T-helper 2 cell treated with Interferon-gamma antibody and Interleukin-4, amounts not matched to agents 100 ng/mL and 5 ng/mL, for 36 hours (primary cell): ENCODE results near the gene MRPL12. TPM values are rescaled to one million over a fixed set of nuclear protein-coding genes. Genes with fewer than 3 reads are reported as not detected.

Source experiments
- intact Hi-C: fragments of 100-400 bp; cut with micrococcal nuclease; formaldehyde crosslinking; loops from one replicate; pipeline ENCODE4 v1.15.1; 2023
- total RNA-seq: library from RNA; stranded (reverse); gene quantifications from 2 replicates; pipeline ENCODE4 v1.2.3, GENCODE V29; 2022

The MRPL12 gene
- total RNA-seq, 1 donor from 2014 or later = 102 TPM

GRCh38 chr17:81715107-81715871 is 12.1 kb downstream of the MRPL12 start:
- intact Hi-C loops = no loop called here

GRCh38 chr17:81715872-81716673 is 12.9 kb downstream of the MRPL12 start:
- intact Hi-C loops = no loop called here

GRCh38 chr17:81716674-81716996 is 13.5 kb downstream of the MRPL12 start:
- intact Hi-C loops = no loop called here

GRCh38 chr17:81717049-81717765 is 14.0 kb downstream of the MRPL12 start:
- intact Hi-C loops = no loop called here

- intact Hi-C loops = no loop called here
Measured at GRCh38 chr17:81717766-81718089, 14.6 kb downstream of the MRPL12 start.

- intact Hi-C loops = no loop called here
Measured at GRCh38 chr17:81719410-81720266, 16.5 kb downstream of the MRPL12 start.

GRCh38 chr17:81720267-81721071 is 17.3 kb downstream of the MRPL12 start:
- intact Hi-C loops = no loop called here

- intact Hi-C loops = no loop called here
Measured at GRCh38 chr17:81722184-81723120, 19.3 kb downstream of the MRPL12 start.

- intact Hi-C loops = no loop called here
Measured at GRCh38 chr17:81723651-81724209, 20.6 kb downstream of the MRPL12 start.

GRCh38 chr17:81725439-81725838 is 22.3 kb downstream of the MRPL12 start:
- intact Hi-C loops = no loop called here

GRCh38 chr17:81726004-81726403 is 22.8 kb downstream of the MRPL12 start:
- intact Hi-C loops = no loop called here

GRCh38 chr17:81727324-81728031 is 24.3 kb downstream of the MRPL12 start:
- intact Hi-C loops = no loop called here

GRCh38 chr17:81733507-81734404 is 30.6 kb downstream of the MRPL12 start:
- intact Hi-C loops = no loop called here

GRCh38 chr17:81734405-81735263 is 31.5 kb downstream of the MRPL12 start:
- intact Hi-C loops = no loop called here

- intact Hi-C loops = no loop called here
Measured at GRCh38 chr17:81735264-81736102, 32.3 kb downstream of the MRPL12 start.
